Stromal cell of bone marrow (primary cell): ENCODE data around the gene OR7C1.
"Not testable (repeated sequence)": the region's sequence is repeated elsewhere in the genome, so short reads cannot be mapped to it uniquely, and the experiment has no call there.

ENCODE experiments used
- DNase-seq: peaks from one replicate; pipeline ENCODE4 v3.0.0-alpha.2; 2012; ENCODE audit warnings: low read depth

The OR7C1 gene

DNA sequence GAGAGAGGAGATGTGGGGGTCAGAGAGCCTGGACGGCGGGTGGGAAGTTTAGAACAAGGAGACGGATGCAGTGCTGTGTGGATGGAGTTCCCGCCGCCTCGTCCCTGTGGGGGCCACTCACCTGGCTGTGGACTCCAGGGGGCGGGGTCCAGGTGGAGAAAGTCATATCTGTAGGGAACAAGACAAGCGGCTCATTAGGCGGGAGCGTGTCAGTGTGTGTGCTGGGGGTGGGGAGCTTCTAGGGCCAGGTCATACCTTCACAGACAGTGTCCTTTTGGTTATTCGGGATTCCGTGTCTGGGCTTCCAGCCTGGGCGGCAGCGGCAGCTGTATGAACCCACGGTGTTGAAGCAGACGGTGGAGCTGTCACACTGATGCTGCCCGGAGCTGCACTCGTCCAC lies 69.6 kb downstream of the OR7C1 start:
- DNase-seq: not testable (repeated sequence)

DNA sequence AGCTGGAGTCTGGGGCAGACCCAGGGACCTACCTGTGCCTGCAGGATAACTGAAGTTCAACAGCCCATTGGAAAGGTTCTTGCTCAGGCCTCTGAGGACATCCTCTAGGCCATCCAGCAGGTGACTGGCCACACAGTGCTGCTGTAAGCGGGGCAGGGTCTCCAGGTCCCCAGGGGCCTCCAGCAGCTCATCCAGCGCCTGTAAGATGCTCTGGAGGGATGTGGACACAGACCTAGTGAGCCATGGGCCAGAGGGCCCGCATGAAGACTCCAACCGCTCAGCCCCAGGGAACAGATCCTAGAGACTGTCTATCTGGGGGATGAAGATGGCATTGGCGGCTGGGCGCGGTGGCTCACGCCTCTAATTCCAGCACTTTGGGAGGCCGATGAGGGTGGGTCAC lies 70.6 kb downstream of the OR7C1 start:
- no peak for DNase-seq

DNA sequence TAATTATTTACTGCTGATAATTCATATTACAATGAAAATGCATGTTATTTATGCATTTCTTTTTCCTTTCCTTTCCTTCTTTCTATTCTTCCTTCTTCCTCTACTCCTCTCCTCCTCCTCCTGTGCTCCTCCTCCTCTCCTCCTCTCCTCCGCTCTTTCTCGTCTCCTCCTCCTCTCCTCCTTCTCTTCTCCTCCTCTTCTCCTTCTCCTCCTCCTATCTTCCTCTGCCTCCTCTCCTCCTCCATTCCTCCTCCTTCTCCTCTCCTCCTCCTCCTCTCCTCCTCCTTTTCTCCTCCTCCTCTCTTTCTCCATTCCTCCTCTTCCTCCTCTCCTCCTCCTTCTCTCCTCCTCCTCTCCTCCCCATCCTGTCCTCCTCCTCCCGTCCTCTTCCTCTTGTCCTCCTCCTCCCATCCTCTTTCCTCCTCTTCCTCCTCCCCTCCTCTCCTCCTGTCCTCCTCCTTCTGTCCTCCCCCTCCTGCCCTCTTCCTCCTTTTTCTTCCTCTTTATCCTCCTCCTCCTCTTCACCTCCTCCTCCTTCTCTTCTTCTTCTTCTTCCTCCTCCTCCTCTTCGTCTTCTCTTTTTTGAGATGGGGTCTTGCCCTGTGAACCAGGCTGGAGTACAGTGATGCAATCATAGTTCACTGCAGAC lies 71.4 kb downstream of the OR7C1 start:
- DNase-seq: no peak

DNA sequence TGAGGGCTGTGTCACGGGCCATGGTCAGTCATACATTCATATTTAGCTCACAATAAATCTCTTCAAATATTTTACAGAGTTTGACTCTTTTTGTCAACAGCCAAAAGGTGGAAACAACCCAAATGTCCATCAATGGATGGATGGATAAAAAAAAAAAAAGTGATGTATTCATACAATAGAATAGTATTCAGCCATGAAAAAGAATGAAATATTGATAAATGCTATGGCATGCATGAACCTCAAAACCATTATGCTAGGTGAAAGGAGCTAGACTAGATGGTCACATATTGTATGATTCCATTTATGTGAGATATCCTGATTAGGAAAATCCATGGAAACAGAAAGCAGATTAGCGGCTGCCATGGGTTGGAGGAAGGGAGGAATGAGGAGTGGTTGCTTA lies 72.9 kb downstream of the OR7C1 start:
- no peak for DNase-seq

DNA sequence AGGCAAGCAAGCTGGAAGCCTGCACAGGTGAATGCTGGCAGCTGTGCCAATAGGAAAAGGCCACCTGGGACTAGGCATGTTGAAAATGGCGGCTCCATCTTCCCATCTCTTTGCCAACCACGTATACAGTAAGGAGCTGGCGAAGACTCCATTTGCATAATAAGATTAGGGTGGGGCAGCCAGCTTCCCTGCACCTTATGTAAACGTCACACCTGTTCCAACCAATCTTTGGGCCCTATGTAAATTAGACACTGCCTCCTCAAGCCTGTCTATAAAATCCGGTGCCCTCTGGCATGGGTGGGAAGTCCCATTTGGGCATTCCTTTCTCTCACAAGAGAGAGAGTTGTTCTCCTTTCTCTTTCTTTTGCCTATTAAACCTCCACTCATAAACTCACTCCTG lies 73.4 kb downstream of the OR7C1 start:
- DNase-seq: no peak

DNA sequence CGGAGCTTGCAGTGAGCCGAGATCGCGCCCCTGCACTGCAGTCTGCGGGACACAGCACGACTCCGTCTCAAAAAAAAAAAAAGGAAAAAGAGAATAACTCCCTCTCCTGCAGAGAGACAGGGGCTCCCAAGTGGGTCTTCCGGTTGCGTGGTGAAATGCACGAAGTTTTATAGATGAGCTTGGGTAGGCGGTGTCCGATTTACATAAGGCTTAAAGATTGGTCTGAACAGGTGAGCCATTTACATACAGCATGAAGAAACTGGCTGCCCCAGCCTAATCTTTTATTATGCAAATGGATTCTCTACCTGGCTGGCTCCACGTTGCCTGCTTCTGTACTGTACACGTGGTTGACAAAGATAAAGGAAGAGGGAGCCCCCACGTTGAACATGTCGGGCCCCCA lies 76.2 kb downstream of the OR7C1 start:
- DNase-seq: no peak

DNA sequence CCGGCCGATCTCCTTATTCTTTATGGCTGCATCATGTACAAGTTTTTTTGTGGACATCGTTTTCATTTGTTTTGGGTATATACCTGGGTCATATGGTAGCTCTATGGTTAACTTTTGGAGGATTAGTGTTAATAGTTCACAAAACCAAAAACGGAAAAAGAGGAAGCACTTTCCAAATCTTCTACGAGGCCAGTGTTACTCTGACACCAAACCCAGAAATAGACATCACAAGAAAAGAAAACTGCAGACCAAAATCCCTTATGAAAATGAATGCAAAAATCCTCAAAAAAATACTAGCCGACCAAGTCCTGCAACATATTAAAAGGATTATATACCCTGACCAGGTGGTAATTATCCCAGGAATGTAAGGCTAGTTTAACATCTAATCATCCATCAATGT lies 86.4 kb downstream of the OR7C1 start:
- DNase-seq: no peak
